BJ (cell line): ENCODE data around the gene TRABD. TPM values are rescaled to one million over a fixed set of nuclear protein-coding genes. Genes with fewer than 3 reads are reported as not detected.

ENCODE experiments used
- CTCF ChIA-PET: fragments of 350-600 bp; formaldehyde crosslinking; extraction: SDS; loops from one replicate; lab custom pipeline; 2021; ENCODE audit warnings: antibody characterized with exemption, inconsistent platforms; lab: Yijun Ruan, JAX
- POLR2A ChIA-PET: fragments of 300-600 bp; sonication (Branson Sonifier 250); formaldehyde crosslinking; extraction: SDS; loops from one replicate; lab custom pipeline; 2021; ENCODE audit warnings: antibody characterized with exemption; lab: Charles Lee
- DNase-seq: peaks from one replicate; pipeline ENCODE4 v3.0.0-alpha.2; 2011; ENCODE audit warnings: low read depth
- H3K27me3 ChIP-seq: 2 replicates; pipeline ENCODE4 v1.6.0; 2011; ENCODE audit warnings: low read length; ENCODE audit not compliant: control insufficient read depth, insufficient read depth
- H3K36me3 ChIP-seq: 2 replicates; pipeline ENCODE4 v1.5.1; 2011; ENCODE audit warnings: low read length; ENCODE audit not compliant: control insufficient read depth, insufficient read depth
- H3K4me3 ChIP-seq: 2 replicates; pipeline ENCODE4 v1.5.1; 2011; ENCODE audit warnings: low read depth, mild to moderate bottlenecking, control low read depth, low read length
- CTCF ChIP-seq: IDR thresholded peaks from 2 replicates; pipeline ENCODE4 v1.5.1; 2011; ENCODE audit warnings: low read depth, mild to moderate bottlenecking, control low read depth, inconsistent platforms, low read length, moderate library complexity; ENCODE audit not compliant: insufficient read depth
- polyA plus RNA-seq: library from polyadenylated mRNA; depleted of rRNA; stranded (reverse); fragments of >200 nt; gene quantifications from 2 replicates; pipeline ENCODE4 v1.2.3, GENCODE V29; 2011

TRABD gene
- polyA plus RNA-seq, 1 experiment: 31.5 TPM

- H3K36me3 ChIP-seq: no peaks in the 10 kb centered on the region
- DNase-seq: no peak
- TF ChIP-seq CTCF: no peak
- POLR2A ChIA-PET: no interaction called here
- no peaks in the 10 kb centered on the region for H3K27me3 ChIP-seq
- CTCF ChIA-PET: no interaction called here
- no peak overlapping the region for H3K4me3 ChIP-seq
These were observed 7.9 kb upstream of the TRABD start for GRCh38 chr22:50177537-50178470.

- ChIA-PET CTCF (no interaction called here), POLR2A (no interaction called here)
- Histone ChIP-seq H3K27me3 (no peaks in the 10 kb centered on the region), H3K36me3 (no peaks in the 10 kb centered on the region), H3K4me3 (no peak overlapping the region)
- no peak for TF ChIP-seq CTCF
- DNase-seq: no peak
These were observed 7.2 kb upstream of the TRABD start for GRCh38 chr22:50178471-50178864.

GRCh38 chr22:50178871-50179869 lies 6.5 kb upstream of the TRABD start:
- POLR2A ChIA-PET: no interaction called here
- Histone ChIP-seq H3K4me3 (no peak overlapping the region), H3K36me3 (no peaks in the 10 kb centered on the region), H3K27me3 (no peaks in the 10 kb centered on the region)
- DNase-seq: no peak
- no peak for TF ChIP-seq CTCF
- CTCF ChIA-PET: no interaction called here

GRCh38 chr22:50179937-50180726 lies 5.6 kb upstream of the TRABD start:
- Histone ChIP-seq H3K36me3 (no peaks in the 10 kb centered on the region), H3K27me3 (no peaks in the 10 kb centered on the region), H3K4me3 (no peak overlapping the region)
- TF ChIP-seq CTCF: no peak
- CTCF ChIA-PET: no interaction called here
- POLR2A ChIA-PET: no interaction called here
- DNase-seq: no peak
